Prostate gland (tissue), 2 donors: ENCODE data around the gene MLN.

ENCODE experiments used
- CTCF ChIP-seq, 4 experiments: fragments of 200-600 bp in 2 of 4; fragments of 450-650 bp in 2 of 4; sonication (generic) in 2 of 4; IDR thresholded peaks; 1 replicate in 3 of 4; 2 replicates in 1 of 4; pipeline ENCODE4 v1.5.1; 2016 to 2019; ENCODE audit warnings: antibody characterized with exemption in 4 of 4, mild to moderate bottlenecking in 2 of 4, moderate library complexity in 2 of 4
- POLR2A ChIP-seq: fragments of 450-650 bp; IDR thresholded peaks from one replicate; pipeline ENCODE4 v1.6.1; 2016; ENCODE audit warnings: antibody characterized with exemption, mild to moderate bottlenecking

- no peak for TF ChIP-seq CTCF (IDR thresholded peaks at IDR 0.05)
- no peak for TF ChIP-seq POLR2A
Measured at GRCh38 chr6:33799454-33800113, 4.2 kb downstream of the MLN start.
